Measurements from ENCODE around the gene TUBB. TPM values are rescaled to one million over a fixed set of nuclear protein-coding genes. Genes with fewer than 3 reads are reported as not detected.

TUBB gene
- total and polyA plus RNA-seq, 9 of the 15 experiments (the other 6 are each of a cell fraction or from before 2014, with no cell fraction given), result 971 to 2,870 (median 1,478) TPM

DNA sequence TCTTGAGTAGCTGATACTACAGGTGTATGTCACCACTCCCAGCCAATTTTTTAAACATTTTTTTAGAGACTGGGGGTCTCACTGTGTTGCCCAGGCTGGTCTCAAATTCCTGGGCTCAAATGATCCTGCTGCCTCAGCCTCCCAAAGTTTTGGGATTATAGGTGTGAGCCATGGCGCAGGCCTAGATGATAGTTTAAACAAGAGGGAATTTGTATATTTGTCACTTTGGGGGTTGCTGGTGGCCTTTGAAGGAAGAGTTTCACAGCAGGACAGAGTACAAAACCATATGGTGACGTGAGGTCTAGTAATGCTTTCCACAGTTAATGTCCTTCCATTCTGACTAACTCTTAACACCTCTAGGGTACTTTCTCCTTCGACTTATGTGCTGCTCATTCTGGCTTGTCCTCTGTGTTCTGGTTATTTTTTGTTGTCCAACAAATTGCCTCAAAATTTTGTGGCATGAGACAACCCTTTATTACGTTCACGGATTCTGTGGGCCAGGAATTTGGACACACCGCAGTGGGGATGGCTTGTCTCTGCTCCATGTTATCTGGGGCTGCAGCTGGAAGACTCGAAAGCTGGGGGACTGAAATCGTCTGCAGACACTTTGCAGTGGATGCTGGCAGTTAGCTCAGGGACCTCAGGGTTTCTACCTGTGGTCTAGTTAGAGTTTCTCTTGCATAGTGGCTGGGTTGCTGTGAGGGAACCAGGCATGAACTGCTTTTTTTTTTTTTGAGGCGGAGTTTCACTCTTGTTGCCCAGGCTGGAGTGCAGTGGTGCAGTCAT lies 47.2 kb downstream of the TUBB start (continued):
- TF ChIP-seq MEF2A (IDR thresholded peaks at IDR 0.05; ENCODE audit: control insufficient read depth, low read depth, low read length) (0 out of 2 replicates have a peak, but pooled peaks have one; percentile 19), FOS (IDR thresholded peaks at IDR 0.05; ENCODE audit: extremely low read depth, insufficient read length) (no peak), HES1 (IDR thresholded peaks at IDR 0.05; ENCODE audit: low read depth) (no peak), IRF1 (CRISPR knock-in tag; IDR thresholded peaks at IDR 0.05; ENCODE audit: borderline replicate concordance) (no peak), CBFA2T3 (IDR thresholded peaks at IDR 0.05) (peak; percentile 91), CXXC5 (CRISPR knock-in tag; IDR thresholded peaks at IDR 0.05) (peak; percentile 35), CREBBP (IDR thresholded peaks at IDR 0.05; ENCODE audit: low read depth, low read length) (no peak), NFYB (IDR thresholded peaks at IDR 0.05; ENCODE audit: extremely low read depth, insufficient read length) (no peak), CREM (IDR thresholded peaks at IDR 0.05; ENCODE audit: low read depth) (0 out of 2 replicates have a peak, but pooled peaks have one; percentile 29), PTTG1 (tag; IDR thresholded peaks at IDR 0.05; ENCODE audit: low read depth) (peak; percentile 60; the same call in 1 of the 2 replicates), E2F8 (IDR thresholded peaks at IDR 0.05; ENCODE audit: low read depth, partially characterized antibody) (no peak), MAZ (CRISPR knock-in tag; conservative IDR thresholded peaks at IDR 0.05 in 1 of 2, IDR thresholded peaks at IDR 0.05 in 1 of 2) (peak in 1 of 2 experiments; percentile 35; a peak in 1 of 4 replicates)
- TF ChIP-seq, protein P1, sequence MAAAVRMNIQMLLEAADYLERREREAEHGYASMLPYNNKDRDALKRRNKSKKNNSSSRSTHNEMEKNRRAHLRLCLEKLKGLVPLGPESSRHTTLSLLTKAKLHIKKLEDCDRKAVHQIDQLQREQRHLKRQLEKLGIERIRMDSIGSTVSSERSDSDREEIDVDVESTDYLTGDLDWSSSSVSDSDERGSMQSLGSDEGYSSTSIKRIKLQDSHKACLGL (CRISPR knock-in tag; IDR thresholded peaks at IDR 0.05; ENCODE audit: borderline replicate concordance, poor library complexity, severe bottlenecking), result no peak
- TF ChIP-seq, protein P2, sequence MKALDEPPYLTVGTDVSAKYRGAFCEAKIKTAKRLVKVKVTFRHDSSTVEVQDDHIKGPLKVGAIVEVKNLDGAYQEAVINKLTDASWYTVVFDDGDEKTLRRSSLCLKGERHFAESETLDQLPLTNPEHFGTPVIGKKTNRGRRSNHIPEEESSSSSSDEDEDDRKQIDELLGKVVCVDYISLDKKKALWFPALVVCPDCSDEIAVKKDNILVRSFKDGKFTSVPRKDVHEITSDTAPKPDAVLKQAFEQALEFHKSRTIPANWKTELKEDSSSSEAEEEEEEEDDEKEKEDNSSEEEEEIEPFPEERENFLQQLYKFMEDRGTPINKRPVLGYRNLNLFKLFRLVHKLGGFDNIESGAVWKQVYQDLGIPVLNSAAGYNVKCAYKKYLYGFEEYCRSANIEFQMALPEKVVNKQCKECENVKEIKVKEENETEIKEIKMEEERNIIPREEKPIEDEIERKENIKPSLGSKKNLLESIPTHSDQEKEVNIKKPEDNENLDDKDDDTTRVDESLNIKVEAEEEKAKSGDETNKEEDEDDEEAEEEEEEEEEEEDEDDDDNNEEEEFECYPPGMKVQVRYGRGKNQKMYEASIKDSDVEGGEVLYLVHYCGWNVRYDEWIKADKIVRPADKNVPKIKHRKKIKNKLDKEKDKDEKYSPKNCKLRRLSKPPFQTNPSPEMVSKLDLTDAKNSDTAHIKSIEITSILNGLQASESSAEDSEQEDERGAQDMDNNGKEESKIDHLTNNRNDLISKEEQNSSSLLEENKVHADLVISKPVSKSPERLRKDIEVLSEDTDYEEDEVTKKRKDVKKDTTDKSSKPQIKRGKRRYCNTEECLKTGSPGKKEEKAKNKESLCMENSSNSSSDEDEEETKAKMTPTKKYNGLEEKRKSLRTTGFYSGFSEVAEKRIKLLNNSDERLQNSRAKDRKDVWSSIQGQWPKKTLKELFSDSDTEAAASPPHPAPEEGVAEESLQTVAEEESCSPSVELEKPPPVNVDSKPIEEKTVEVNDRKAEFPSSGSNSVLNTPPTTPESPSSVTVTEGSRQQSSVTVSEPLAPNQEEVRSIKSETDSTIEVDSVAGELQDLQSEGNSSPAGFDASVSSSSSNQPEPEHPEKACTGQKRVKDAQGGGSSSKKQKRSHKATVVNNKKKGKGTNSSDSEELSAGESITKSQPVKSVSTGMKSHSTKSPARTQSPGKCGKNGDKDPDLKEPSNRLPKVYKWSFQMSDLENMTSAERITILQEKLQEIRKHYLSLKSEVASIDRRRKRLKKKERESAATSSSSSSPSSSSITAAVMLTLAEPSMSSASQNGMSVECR (CRISPR knock-in tag; IDR thresholded peaks at IDR 0.05), result no peak

Data from K562 (cell line).